GM21786 (cell line): ENCODE data around the gene ERMAP.
A peak's percentile ranks its signal among the peaks of the same experiment; 100 is the strongest.

Experiments
- ATAC-seq: cut with Tn5 transposase; IDR thresholded peaks from one replicate; pipeline ENCODE4 v1.9.1; 2021; ENCODE audit not compliant: unreplicated experiment

Gene ERMAP, protein sequence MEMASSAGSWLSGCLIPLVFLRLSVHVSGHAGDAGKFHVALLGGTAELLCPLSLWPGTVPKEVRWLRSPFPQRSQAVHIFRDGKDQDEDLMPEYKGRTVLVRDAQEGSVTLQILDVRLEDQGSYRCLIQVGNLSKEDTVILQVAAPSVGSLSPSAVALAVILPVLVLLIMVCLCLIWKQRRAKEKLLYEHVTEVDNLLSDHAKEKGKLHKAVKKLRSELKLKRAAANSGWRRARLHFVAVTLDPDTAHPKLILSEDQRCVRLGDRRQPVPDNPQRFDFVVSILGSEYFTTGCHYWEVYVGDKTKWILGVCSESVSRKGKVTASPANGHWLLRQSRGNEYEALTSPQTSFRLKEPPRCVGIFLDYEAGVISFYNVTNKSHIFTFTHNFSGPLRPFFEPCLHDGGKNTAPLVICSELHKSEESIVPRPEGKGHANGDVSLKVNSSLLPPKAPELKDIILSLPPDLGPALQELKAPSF

DNA sequence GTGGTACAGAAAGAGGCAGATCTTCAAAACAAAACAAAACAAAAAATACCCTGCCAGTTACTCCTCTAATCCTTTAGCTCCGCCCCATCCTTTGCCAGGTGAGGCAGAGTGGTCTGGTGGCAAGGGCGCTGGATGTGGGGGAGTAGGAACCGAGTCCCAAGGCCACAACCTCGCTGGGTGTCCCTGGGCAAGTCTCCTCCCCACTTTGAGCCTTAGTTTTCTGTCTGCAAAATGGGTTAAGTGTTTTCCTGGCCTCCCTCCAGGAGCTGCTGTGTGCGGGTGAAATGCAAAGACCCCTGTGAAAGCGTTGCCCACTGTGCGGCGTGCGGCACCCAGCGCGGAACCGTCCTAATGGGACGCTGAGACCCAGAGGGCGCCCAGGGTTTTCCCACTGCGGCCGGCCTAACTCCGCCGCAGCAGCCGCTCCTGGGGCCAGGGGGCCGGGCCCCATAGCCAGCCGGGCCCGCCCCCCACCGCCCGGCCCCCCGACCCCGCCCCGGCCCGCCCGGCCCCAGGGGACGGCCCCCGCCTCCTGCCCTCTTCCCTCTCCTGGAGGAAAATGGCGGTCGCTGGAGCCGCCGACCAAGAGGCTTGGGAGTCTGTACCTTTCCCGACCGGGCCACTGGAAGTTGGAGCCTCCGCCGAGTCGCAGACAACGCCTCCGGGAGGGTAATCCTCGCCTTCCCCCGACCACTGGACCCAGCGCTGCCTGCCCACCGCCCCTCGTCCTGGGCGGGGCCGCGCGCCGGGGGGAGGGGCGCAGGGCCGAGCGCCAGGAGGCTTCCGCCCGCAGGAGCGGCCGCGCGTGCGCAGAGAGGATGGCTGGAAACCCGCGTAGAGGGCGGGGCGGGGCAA is at the start of gene ERMAP, which contains the start of gene SVBP:
Gene ERMAP, plus strand, starts transcription at position 538 of the 855 bp plus-strand sequence. CDS start 13,327 bp downstream, outside the sequence.
Gene SVBP, minus strand, starts transcription at position 813 of the 855 bp plus-strand sequence. CDS start 853 bp downstream, outside the sequence.
- ATAC-seq = peak; percentile 71

DNA sequence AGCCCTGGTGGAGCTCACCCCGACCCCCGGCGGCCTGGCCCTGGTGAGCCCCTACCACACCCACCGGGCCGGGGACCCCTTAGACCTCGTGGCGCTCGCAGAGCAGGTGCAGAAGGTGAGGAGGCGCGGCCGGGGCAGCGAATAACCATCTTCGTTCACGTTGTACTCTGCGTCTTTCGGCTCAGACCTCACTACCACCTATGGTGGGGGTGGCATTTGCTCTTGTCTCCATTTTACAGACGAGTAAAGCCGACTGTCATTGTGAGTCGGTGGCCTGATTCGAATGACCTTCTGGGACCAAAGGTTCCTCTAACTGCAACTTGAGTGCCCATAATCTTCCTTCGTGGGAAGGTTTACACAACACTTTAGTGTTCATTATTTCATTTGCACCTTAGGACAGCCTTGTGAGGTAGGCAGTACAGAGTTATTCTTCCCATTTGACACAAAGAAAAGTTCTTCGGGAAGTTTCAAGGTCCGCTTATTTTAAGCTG is 49.4 kb upstream of the ERMAP start:
- peak; percentile 10 for ATAC-seq

DNA sequence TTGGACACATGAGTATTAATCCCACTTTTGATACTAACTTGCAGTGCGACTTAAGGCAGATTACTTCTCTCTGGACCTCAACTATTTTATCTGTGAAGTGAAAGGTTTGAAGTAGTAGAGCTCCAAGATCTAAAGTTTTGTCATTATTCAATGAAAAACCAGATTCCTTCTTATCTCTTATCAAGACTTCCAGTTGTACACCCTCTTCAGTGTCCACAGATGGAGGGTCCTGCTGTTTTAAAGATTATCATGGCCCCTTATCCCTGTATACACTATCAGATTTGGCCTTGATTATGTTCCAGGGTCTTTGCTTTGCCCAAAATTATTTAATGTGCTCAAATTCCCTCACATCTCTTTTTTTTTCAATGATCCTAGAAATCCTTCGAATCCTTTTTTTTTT is 48.8 kb upstream of the ERMAP start:
- ATAC-seq = no peak

DNA sequence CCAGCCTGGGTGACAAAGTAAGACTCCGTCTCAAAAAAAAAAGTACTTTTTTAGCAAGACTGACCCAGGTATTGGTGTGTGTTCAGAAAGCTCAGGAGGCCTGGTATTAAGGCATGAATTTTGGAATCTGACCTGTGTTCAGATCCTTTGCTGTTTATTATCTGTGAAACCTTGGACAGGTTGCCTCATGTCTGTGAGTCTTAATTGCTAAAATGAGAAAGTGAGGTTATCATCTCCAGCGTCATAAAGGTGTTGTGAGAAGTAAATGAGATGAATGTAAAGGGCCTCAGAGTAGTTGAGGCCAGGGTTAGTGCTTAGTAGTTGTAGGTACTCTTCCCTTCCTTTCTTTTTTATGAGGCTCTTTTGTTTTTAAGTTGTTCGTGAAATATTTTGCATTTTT is 47.1 kb upstream of the ERMAP start:
- ATAC-seq = no peak

DNA sequence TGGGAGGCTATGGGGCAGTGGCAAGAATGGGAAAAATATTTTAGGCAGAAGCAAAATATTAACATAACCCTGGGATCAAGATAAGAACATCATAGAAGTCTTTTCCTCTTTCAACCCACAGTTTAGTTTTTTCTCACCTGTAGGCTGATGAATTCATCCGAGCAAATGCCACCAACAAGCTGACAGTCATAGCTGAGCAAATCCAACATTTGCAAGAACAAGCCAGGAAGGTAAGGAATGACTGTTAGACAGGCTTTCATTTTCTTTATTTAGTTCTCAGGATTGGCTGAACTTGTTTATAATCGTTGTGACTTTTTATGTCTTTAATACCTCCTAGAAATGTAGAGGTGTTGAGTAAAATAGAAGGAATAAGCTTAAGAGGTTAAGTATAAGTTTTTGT is 43.5 kb upstream of the ERMAP start:
- ATAC-seq = no peak

DNA sequence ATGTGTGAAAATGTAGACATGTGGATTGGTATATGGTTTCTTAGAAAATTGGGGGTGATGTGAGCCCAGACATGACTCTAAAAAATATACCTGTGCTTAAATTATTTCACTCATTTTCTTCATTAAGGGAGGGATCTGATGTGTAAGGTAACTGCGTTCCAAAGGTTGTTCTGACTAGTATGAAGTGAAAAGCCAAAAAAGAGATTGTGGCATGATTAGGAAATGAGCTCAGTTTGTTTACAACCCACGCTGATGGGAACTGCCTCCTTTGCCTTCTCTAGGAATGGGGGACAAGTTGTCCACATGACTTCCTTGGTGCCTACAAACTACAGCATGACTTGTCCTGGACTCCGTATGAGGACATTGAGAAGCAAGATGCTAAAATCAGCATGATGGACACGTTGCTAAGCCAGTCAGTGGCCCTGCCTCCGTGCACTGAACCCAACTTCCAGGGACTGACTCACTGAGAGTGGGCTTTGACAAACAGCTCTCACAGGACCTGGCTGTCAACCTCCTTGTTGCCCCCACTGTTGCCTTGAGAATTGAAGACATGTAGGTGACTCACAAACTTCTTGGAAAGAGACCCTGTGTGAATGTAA is 41.9 kb upstream of the ERMAP start:
- no peak for ATAC-seq

DNA sequence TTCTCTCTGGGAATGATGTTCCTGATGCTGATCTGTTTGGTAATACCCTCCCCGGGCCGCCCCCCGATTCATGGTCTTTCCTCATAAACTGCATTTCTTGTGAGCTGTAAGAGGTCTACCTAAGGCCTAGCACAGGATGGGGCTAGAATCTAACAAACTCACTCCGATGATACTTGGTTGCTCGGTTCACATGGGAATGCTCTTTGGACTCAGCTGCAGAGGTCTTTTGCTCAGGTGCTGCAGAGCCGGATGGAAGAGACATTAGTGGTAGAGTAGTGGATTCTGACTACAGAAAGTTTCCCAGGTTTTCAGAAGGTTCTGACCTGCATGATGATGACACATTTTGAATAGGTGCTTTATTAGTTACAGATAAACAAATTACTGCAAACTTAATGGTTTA is 40.4 kb upstream of the ERMAP start:
- ATAC-seq = no peak

DNA sequence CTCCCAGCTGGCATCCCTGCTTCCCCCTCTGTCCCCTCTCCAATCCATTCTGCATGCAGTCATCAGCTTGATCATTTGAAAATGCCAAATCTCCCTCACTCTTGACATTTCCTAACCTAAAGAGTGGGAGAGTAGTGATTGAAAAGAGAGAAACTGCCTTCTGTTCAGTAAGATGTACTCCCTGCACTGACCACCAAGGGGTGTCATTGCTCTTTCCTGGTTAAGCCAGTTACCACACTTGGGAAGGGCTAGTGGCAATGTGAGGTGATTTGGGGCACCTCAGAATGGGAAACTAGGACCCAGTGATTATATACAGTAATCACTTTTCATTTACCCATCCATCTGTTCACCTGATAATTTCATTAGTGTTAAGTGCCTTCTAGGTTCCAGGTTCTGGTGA is 39.1 kb upstream of the ERMAP start:
- ATAC-seq = no peak

DNA sequence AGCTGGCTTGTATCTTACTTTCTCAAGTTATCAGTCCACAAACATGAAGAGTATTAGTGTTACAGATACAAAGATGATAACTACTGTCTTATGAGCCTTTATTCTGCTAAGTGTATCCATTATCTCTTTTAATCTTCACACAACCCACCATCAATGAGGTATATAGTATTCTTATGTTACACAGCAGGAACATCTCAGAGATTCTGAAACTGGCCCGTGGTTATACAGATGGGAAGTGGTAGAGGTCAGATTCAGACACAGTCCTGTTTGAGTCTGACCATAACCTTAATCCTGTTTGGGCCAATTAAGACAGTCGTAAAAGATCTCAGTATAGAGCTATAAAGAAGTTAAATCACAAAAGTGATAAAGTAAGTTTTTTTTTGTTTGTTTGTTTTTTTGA is 37.2 kb upstream of the ERMAP start:
- ATAC-seq = no peak

DNA sequence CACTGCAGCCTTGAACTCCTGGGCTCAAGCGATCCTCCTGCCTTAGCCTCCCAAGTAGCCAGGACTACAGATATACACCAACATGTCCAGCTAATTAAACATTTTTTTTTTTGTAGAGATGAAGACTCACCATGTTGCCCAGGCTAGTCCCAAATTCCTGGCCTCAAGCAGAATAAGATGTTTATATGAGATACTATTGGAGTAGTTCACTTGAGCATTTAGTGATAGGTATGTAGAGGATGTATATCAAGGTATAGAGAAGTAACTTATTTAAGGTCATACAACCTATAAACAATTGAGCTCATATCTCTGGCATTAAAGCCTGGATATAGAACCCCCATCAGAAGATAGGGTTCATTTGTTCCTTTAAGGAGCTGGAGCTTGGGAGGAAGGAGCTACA is 36.7 kb upstream of the ERMAP start:
- no peak for ATAC-seq

DNA sequence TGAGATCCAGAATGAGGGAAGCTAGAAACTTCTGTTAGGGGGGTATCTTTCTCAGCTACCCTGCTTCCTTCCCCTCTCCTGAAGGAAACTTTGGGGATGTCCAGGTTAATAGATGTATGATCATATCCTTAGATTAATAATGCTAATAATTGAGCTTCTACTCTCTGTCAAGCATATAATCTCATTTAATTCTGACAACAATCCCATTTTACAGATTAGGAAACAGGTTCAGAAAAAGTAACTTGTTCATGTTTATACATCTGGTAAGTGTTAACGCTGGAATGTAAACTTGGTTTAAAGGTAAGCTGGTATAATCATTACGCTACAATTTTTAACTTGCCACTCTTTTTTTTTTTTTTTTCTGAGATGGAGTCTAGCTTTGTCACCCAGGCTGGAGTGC is 33.8 kb upstream of the ERMAP start:
- no peak for ATAC-seq

DNA sequence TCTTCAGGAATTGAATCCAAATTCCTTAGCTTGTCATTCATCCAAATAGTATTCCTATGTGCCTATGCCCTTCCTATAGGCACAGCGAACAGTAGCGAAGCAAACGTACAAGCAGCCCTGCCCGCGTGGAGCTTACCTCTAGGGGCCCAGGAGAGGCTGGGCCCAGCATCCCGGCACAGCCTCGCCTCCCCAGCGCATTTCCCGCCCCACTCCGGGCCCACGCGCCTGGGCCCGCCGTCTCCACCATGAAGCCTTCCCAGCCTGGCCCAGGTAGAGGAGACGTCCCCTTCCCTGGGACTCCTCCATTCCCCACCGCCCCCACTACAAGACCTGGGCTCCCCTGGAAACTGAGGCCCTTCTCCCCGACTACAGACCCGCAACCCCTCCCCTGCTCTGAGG is 32.4 kb upstream of the ERMAP start:
- no peak for ATAC-seq

DNA sequence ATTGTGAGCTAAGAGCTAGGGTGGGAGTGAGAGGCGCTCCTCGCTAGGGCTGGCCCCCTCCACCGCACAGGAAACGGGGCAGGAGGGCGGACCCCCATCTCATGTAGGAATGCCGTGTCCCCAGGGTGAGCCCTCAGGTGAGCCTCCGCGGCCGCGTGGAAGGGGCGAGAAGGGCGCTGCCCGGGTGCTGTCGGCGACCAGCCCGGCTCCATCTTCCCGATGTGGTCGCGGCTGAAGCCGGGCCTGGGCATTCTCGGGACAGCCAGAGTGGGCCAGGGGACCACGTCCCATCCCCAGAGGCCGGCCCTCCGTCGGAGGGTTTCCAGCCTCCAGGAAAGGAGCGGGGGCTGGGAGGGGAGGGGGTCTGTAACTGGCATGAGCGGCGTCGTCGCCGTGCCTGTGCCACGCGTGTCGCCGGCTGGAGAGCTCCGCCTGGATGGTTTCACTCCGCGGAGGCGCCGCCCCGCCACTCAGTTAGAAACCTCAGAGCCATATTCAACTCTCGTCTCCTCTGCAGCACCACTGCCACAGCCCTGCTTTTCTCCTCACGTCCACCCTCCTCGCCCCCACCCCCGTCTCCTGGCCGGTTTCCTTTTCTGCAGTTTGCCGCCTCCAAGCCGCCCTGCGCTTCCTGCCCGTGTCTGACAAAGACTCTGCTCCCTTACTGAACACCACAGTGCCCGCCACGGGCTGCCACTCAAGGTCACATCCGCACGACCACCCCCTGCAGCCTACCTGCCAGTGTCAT is 31.8 kb upstream of the ERMAP start, which contains the start of gene TMEM269:
Gene TMEM269, plus strand, starts transcription at position 46 of the 748 bp plus-strand sequence. CDS start 4,903 bp downstream, outside the sequence.
- ATAC-seq = no peak

DNA sequence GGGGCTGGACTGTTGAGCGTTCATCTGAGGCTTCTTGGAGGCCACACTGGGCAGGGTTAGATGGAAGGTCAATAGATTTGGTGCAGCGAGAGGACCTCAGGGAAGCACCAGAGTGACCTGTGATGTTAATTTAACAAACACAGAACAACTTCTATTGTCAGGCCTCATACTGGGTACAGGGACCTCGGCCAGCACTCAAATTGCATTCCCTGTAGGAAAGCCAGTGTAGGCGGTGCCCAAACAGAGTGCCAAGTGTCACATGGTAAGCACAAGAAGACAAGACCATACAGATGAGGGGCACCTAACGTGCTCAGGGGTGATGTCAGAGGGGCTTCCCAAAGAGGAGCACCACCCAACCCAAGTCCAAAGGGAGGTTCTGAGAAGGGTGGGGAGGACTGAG is 30.8 kb upstream of the ERMAP start:
- ATAC-seq = no peak

DNA sequence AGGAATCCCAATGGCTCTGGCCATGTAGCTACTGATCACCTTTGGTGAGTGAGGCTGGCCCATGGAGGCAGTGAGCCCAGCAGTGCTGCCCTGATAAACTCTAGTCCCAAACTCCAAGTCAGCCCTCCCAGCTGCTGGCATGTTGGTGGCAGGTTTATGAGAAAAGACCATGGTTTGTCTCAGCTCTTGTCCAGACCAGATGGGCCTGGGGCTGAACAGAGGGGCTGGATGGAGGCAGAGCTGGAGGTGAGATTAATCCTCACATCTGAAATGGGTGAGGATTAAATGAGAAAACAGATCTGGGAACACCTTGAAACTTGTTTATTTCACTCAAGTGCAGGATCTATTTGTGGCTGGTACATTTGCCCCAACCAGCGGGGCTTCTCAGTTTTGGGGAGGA is 28.9 kb upstream of the ERMAP start:
- ATAC-seq = no peak

DNA sequence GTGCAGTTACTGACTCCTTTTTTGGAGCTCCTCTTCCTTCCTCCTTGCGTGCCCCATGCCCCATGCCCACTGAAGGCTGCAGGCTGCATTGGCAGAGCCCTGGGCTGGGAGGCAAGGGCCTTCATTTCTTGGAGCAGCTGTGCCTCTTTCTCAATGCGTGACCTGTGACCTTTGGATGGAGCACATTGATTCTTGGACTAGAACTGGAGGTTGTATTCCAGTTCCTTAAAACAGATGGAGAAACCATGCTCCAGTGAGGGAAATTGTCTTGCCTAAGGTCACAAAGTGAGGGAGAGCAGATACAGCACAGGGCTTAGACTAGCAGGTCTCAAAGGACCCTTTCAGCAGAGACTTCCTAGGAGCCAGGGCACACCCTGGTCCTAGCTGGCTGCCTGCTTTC is 23.1 kb upstream of the ERMAP start:
- ATAC-seq = no peak

DNA sequence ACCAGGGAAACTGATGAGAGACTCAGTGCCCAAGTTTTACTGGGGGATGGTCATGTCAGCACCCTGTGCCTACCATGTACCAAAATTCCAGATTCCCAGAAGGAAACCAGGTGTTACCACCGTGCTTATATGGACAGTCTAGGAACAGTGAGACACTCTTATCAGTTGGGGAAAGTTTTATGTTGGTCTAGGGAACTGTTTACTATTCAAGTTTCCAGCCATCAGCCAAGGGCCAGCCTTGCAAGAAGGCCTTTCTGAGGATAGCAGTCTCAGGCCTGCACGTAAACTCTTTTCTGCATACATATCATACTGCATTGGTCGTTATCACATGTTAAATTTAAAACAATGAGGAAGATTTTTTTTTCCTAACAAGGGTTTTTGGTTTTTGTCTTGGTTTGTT is 19.5 kb upstream of the ERMAP start:
- no peak for ATAC-seq

DNA sequence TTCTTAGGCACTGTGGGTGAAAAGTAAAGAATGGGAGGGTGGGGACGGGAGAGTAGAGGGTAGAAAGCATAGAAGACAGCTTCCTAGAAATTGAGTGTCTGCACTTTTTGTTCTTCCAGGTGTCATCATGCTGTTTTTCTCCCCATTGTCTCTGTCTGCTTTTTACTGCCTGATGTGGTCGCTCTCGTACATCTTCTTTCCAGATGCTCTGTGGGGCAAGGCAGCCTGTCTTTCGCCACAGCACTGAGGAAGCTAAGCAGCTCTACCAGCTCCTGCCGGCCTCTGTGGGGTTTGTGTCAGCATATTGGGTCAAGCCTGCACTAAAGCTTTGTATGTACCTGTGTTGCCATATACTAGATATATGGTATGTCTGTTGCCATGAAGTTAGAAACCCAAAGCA is 18.9 kb upstream of the ERMAP start:
- ATAC-seq = no peak

DNA sequence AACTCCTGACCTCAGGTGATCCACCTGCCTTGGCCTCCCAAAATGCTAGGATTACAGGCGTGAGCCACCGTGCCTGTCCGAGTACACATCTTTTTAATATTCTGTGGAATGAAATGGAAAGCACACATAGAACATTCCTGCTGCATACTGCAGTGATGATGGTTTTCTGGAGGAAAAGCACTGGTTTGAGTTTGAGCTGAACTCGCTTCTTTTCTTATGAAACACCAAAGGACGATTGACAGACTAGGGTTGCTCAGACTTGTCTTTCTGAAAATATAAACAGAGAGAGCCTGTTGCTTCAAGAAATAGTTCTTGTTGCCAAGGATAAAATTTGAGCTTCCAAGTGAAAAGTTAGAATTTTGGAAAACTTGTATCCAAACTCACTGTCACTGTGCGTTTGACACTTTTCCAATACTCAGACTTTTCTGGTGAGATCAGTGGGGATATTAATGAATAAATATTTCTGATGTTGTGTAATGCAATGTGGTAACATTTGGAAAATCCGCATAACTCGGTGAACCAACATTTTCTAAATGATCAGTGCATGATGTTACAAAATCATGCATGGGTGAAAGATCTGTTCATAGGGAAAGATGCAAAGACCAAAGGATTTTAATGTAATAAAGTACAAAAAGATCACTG is 15.0 kb upstream of the ERMAP start:
- ATAC-seq = no peak

DNA sequence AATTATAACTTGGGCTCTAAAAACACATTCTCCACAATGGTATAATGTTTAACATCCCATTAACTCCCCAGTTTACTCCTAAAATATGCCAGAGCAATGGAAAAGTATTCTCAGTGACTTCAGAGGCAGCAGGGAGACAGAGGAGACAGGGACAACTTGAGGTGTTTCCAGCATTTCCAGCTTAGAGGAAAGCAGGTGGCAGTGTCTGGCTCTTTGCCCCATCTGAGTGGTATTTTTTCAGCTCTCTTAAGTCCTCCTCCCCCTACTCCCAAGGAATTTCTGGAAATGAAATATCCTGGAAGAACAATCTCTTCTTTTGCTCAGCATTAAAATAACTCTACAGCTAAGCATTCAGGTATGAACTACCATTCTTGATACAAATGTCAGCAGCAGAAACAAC is 10.8 kb upstream of the ERMAP start:
- no peak for ATAC-seq
